ENCODE measurements around the gene CORIN. TPM values are rescaled to one million over a fixed set of nuclear protein-coding genes. Genes with fewer than 3 reads are reported as not detected.

Gene CORIN
- total and polyA plus RNA-seq, 10 of the 15 experiments (the other 5 are each of a cell fraction or from before 2014, with no cell fraction given): 0.02 to 0.45 (median 0.09) TPM; not detected in 3

- Histone ChIP-seq H2AFZ (ENCODE audit: control insufficient read depth, low read depth, low read length) (no peak overlapping the region), H3K9me3 (replicated peaks; ENCODE audit: control insufficient read depth, insufficient read depth, low read length) (no peaks in the 10 kb centered on the region), H3K79me2 (ENCODE audit: control insufficient read depth, insufficient read depth, low read length) (no peaks in the 10 kb centered on the region), H3K27me3 (replicated peaks in 1 of 2; ENCODE audit: control insufficient read depth in 2 of 2, insufficient read depth in 2 of 2, low read length in 1 of 2) (no peaks in the 10 kb centered on the region), H3K27ac (ENCODE audit: control insufficient read depth, insufficient read depth) (no peak overlapping the region), H3K4me3 (no peak overlapping the region), H3K36me3 (ENCODE audit: control insufficient read depth in 2 of 2, insufficient read depth in 2 of 2, low read length in 1 of 2) (no peaks in the 10 kb centered on the region), H3K4me2 (ENCODE audit: control insufficient read depth, insufficient read depth) (no peak overlapping the region), H3K9ac (ENCODE audit: control insufficient read depth, insufficient read depth, low read length) (no peak overlapping the region), H4K20me1 (ENCODE audit: control insufficient read depth, insufficient read depth) (no peaks in the 10 kb centered on the region), H3K4me1 (ENCODE audit: control insufficient read depth, insufficient read depth, low read length) (no peaks in the 10 kb centered on the region)
- FAIRE-seq (no peak), DNase-seq (ENCODE audit: low read depth, low spot score) (no peak), ATAC-seq (no peak)
- in situ Hi-C loops (cut with MboI): no loop called here
- ChIA-PET CTCF (no interaction called here), POLR2A (no interaction called here), SMC1A (ENCODE audit: uncharacterized antibody, unreplicated experiment) (no interaction called here), RAD21 (ENCODE audit: unreplicated experiment) (no interaction called here)
- TF ChIP-seq CHD4 (IDR thresholded peaks at IDR 0.05): no peak
- TF ChIP-seq DPF2 (IDR thresholded peaks at IDR 0.05): no peak
- TF ChIP-seq IRF5 (IDR thresholded peaks at IDR 0.05; ENCODE audit: borderline replicate concordance): no peak
- no peak for TF ChIP-seq SIN3A (IDR thresholded peaks at IDR 0.05; ENCODE audit: low read depth, low read length)
- TF ChIP-seq EGR1 (IDR thresholded peaks at IDR 0.05; ENCODE audit: borderline replicate concordance in 1 of 2, low read depth in 2 of 2, low read length in 2 of 2): no peak
- no peak for TF ChIP-seq CBFB (IDR thresholded peaks at IDR 0.05; ENCODE audit: low read depth)
- no peak for TF ChIP-seq GABPA (IDR thresholded peaks at IDR 0.05; ENCODE audit: low read depth)
- TF ChIP-seq TBL1XR1 (IDR thresholded peaks at IDR 0.05; ENCODE audit: low read depth, low read length): no peak
- no peak for TF ChIP-seq SREBF2 (IDR thresholded peaks at IDR 0.05; ENCODE audit: low read length)
- TF ChIP-seq NBN (IDR thresholded peaks at IDR 0.05): no peak
- no peak for TF ChIP-seq ZZZ3 (IDR thresholded peaks at IDR 0.05; ENCODE audit: control insufficient read depth, insufficient read length, low read depth)
- TF ChIP-seq RBBP5 (conservative IDR thresholded peaks at IDR 0.05): no peak
- intact Hi-C loops (cut with micrococcal nuclease; ENCODE audit: unreplicated experiment): no loop called here
- no TSS peak for BruUV-seq (replicated peaks)
- WGBS (ENCODE audit: insufficient coverage, insufficient replicate concordance, low lambda C conversion rate, missing lambda C conversion rate): 75% methylated on average over 6 of the region's 6 CpGs
Measured at GRCh38 chr4:47643845-47644244, 194.0 kb downstream of the CORIN start.

All from GM12878 (cell line).